Psoas muscle (tissue), 8 donors: ENCODE data around the gene ZNF385D. TPM values are rescaled to one million over a fixed set of nuclear protein-coding genes. Genes with fewer than 3 reads are reported as not detected.

Experiments used
- ATAC-seq, 4 donors: fragments of 200-7000 bp; cut with Tn5 transposase; one replicate each; pipeline ENCODE4 v1.9.1; 2020; ENCODE audit warnings: moderate library complexity in 3 of 4, mild to moderate bottlenecking in 2 of 4
- DNase-seq, 2 donors: peaks; one replicate each; pipeline ENCODE4 v3.0.0-alpha.2; 2020
- H3K27ac ChIP-seq: fragments of 200-600 bp; one replicate; pipeline ENCODE4 v1.8.0; 2022
- H3K27me3 ChIP-seq, 3 donors: fragments of 200-600 bp in 1 of 3; one replicate each; pipeline versions ENCODE4 v1.6.1 to v1.8.0; 2013 to 2022; ENCODE audit warnings: low read length in 2 of 3, mild to moderate bottlenecking in 2 of 3, moderate library complexity in 1 of 3; ENCODE audit not compliant: insufficient read depth in 3 of 3
- H3K36me3 ChIP-seq, 2 donors: fragments of 200-600 bp in 1 of 2; one replicate each; pipeline versions ENCODE4 v1.6.1 to v1.8.0; 2013 to 2022; ENCODE audit warnings: low read depth in 1 of 2, mild to moderate bottlenecking in 1 of 2, moderate library complexity in 1 of 2; ENCODE audit not compliant: insufficient read depth in 1 of 2
- H3K4me1 ChIP-seq: fragments of 200-600 bp; one replicate; pipeline ENCODE4 v1.8.0; 2022
- H3K4me3 ChIP-seq: fragments of 200-600 bp; one replicate; pipeline ENCODE4 v1.8.0; 2022; ENCODE audit warnings: mild to moderate bottlenecking
- H3K9me3 ChIP-seq: fragments of 200-600 bp; one replicate; pipeline ENCODE4 v1.8.0; 2022
- WGBS, 3 donors: extraction: QIAGEN DNeasy Blood & Tissue Kit; methylation state at CpG; one replicate each; pipeline versions ENCODE4 v1.1.6 to v1.1.7; 2013; 5-methylcytosine and 5-hydroxymethylcytosine counted together
- intact Hi-C, 2 donors: fragments of 100-400 bp; cut with DNase I; formaldehyde crosslinking; loops; one replicate each; pipeline versions ENCODE4 v1.11.0 to v1.14.2; 2022
- polyA plus RNA-seq, 3 donors: library from polyadenylated mRNA; stranded (reverse); fragments of 200-250 nt; gene quantifications; one replicate each; pipeline ENCODE4 v1.2.3, GENCODE V29; 2013
- total RNA-seq, 4 donors: library from RNA; stranded (reverse); fragmentation: NEBNext Ultra II Directional in 2 of 4; extraction: Animal tissue kit (Norgen Biotek cat#: 25700) in 2 of 4; gene quantifications; one replicate each; pipeline versions ENCODE4 v1.2.1 to v1.2.4, GENCODE V29; 2021 to 2023
- TF ChIP-seq, protein P1 (sequence below): fragments of 200-600 bp; IDR thresholded peaks from one replicate; pipeline ENCODE4 v1.8.0; 2022; ENCODE audit warnings: antibody characterized with exemption
- donor health status: healthy with polysubstance abuse.
- donor health status: DM: no; HTN: no; CAD: no; lungs with moderate emphysema.
- donor health status: Bipolar disorder and iron deficiency.
- donor health status: healthy.
- donor health status: DM: yes; HTN: yes; CAD: no.
- donor health status: DM: no; HTN: no; CAD: no.
- donor health status: DM: no; HTN: no; CAD: no.
- donor health status: DM: yes; HTN: yes; CAD: no.

The ZNF385D gene
- total and polyA plus RNA-seq, 7 donors = 0.55 to 8.7 (median 3.7) TPM

DNA sequence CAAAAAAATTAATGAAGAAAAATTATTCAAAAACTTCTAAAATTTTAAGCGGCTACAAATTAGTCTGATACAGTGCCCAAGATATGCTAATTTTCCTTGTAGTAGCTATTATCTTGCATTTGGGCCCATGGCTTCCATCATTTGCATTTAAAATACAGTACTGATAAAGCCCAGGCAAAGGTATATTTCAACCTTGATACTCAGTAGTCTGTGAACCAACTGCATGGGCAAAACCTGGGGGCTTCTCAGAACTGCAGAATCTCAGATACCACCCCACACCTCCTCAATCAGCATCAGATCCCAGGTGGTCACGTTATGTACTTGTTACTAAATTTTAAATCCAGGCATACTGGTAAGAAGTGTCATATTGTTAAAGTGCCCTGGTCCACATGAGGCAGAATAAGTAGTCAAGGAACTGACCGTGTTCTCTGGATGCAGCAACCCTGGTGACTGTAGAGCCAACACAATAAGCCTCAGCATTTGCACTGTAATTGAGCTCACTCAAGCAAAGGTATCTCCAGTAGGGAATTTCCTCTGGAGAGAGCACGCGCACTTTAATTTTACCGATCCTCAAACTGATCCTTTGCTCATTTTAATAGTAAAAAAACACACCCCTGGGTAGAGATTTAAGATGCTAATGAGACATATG, 31.9 kb downstream of the ZNF385D start:
- 82 to 89% (median 87%) methylated on average over 6 of the region's 6 CpGs for WGBS, 3 donors
- H3K4me3 ChIP-seq = no peak overlapping the region
- no peaks in the 10 kb centered on the region for H3K27me3 ChIP-seq
- DNase-seq (no peak), ATAC-seq (no peak)
- H3K9me3 ChIP-seq = no peaks in the 10 kb centered on the region
- intact Hi-C loops = no loop called here
- no peak overlapping the region for H3K27ac ChIP-seq
- TF ChIP-seq, protein P1, sequence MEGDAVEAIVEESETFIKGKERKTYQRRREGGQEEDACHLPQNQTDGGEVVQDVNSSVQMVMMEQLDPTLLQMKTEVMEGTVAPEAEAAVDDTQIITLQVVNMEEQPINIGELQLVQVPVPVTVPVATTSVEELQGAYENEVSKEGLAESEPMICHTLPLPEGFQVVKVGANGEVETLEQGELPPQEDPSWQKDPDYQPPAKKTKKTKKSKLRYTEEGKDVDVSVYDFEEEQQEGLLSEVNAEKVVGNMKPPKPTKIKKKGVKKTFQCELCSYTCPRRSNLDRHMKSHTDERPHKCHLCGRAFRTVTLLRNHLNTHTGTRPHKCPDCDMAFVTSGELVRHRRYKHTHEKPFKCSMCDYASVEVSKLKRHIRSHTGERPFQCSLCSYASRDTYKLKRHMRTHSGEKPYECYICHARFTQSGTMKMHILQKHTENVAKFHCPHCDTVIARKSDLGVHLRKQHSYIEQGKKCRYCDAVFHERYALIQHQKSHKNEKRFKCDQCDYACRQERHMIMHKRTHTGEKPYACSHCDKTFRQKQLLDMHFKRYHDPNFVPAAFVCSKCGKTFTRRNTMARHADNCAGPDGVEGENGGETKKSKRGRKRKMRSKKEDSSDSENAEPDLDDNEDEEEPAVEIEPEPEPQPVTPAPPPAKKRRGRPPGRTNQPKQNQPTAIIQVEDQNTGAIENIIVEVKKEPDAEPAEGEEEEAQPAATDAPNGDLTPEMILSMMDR = no peak
- no peaks in the 10 kb centered on the region for H3K4me1 ChIP-seq
- H3K36me3 ChIP-seq = no peaks in the 10 kb centered on the region

DNA sequence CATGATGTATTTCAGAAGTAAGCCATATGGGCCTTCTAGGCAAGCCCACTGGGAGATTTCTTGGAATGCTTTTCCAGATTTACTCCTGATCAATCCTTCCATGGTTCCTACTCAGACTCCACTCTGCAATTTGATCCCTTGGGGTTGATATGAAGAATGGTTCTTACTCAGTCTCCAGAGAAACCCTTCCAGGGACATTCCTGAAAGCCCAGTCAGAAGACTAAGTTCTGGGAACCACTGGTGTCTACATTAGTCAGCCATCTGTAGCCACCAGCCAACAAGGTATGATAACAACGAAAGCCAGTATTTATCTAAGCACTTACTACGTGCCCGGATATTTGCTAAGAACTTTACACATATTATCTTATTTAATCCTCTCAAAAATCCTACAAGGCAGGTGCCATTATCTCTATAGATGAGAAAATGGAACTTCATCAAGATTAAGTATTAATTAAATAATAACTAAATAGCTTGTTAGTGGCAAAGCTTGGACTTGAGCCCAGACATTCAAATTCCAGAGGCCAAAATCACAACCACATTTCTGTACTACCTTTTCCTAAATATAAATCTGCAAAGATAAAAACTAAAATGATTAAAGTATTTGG, 32.7 kb downstream of the ZNF385D start:
- ATAC-seq (peak in 2 of 4 donors; percentile 68 to 87), DNase-seq (no peak)
- intact Hi-C loops = no loop called here
- H3K27ac ChIP-seq = no peak overlapping the region
- H3K9me3 ChIP-seq = no peaks in the 10 kb centered on the region
- H3K4me3 ChIP-seq = no peak overlapping the region
- H3K27me3 ChIP-seq = no peaks in the 10 kb centered on the region
- TF ChIP-seq, protein P1 = no peak
- 43 to 73% (median 67%) methylated on average over 3 of the region's 3 CpGs for WGBS, 3 donors
- H3K4me1 ChIP-seq = no peaks in the 10 kb centered on the region
- no peaks in the 10 kb centered on the region for H3K36me3 ChIP-seq

DNA sequence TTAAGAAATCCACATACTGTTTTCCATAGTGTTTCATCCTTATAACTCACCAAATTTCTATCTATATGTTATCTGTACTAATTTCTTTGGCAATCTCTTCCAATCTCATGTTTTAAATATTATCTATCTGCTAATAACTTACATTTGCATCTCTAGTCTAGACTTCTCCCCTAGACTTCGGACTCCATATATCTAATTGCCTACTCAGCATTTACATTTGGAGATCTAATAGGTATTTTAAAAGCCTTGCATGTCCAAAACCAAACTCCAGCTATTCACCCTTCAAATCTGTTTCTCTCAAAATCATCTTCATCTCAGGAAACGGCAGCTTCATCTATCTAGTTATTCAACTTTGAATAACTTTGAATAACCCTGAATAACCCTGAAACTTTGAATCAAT, 35.3 kb downstream of the ZNF385D start:
- TF ChIP-seq, protein P1 = no peak
- Histone ChIP-seq H3K9me3 (no peaks in the 10 kb centered on the region), H3K4me3 (no peak overlapping the region), H3K27ac (no peak overlapping the region), H3K27me3 (no peaks in the 10 kb centered on the region), H3K36me3 (no peaks in the 10 kb centered on the region), H3K4me1 (no peaks in the 10 kb centered on the region)
- no peak for DNase-seq
- 46 to 95% (median 71%) methylated on average over 2 of the region's 2 CpGs for WGBS, 3 donors
- ATAC-seq = no peak
- intact Hi-C loops = no loop called here

DNA sequence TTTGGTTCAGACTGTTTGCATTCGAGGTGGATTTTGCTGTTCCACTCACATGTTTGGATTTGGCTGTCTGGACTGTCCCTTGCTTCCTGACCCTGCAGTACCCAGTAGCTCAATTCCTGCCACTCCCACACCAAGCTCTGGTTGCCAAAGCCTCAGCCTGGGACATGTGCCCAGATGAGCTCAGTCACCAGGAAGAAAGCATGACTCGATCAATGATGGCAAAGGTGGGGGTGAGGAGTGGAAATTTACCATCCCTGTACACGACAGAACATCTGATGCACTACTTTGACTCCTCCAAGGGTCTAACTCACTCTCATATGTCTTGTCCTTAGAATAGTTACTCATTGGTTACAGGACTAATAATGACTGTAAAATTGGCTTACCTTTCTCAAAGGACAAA, 45.2 kb downstream of the ZNF385D start:
- DNase-seq (peak; percentile 62 to 64), ATAC-seq (peak; percentile 80 to 99 (median 88))
- H3K9me3 ChIP-seq = no peaks in the 10 kb centered on the region
- H3K4me3 ChIP-seq = no peak overlapping the region
- H3K27ac ChIP-seq = no peak overlapping the region
- TF ChIP-seq, protein P1 = no peak
- intact Hi-C loops = no loop called here
- WGBS, 3 donors = 9 to 17% (median 15%) methylated on average over 3 of the region's 3 CpGs
- H3K4me1 ChIP-seq = no peaks in the 10 kb centered on the region
- H3K36me3 ChIP-seq = no peaks in the 10 kb centered on the region
- no peaks in the 10 kb centered on the region for H3K27me3 ChIP-seq
